Iris pigment epithelial cell (primary cell): ENCODE data around the gene RPRD1B.

Source experiments
- DNase-seq: peaks from one replicate; pipeline ENCODE4 v3.0.0-alpha.2; 2011; ENCODE audit warnings: low read depth

Gene RPRD1B, protein sequence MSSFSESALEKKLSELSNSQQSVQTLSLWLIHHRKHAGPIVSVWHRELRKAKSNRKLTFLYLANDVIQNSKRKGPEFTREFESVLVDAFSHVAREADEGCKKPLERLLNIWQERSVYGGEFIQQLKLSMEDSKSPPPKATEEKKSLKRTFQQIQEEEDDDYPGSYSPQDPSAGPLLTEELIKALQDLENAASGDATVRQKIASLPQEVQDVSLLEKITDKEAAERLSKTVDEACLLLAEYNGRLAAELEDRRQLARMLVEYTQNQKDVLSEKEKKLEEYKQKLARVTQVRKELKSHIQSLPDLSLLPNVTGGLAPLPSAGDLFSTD

DNA sequence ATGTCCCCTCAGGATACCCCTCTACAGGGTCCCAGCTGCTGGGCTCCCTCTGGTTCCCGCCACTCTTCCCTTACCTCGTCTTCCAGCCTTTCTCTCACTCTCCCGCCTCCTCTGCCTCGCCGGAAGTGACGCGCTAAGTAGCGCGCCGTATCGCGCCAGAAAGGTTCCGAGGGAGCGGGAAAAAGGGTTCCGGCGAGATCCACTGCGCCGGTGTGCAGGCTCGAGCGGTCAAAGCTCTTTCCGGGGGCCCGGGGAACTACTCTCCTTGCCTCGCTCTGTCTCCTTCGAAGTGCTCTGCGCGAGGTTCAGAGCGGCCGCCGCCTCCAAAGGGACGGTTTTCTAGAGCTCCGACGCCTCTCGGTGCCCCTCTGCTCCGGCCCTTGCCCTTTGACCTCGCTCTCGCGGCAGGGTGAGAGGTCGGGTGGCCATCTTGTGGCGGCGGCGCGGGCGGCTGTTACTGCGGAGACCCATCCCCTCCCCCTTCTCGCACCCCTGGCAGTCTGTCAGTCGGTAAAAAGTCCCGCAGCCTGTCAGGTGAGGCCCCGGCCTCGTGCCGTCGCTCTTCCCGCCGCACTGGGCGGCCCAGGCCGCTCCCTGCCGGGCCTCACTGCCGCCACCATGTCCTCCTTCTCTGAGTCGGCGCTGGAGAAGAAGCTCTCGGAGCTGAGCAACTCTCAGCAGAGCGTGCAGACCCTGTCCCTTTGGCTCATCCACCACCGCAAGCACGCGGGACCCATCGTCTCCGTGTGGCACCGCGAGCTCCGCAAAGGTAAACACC is at the start of gene RPRD1B, which contains the start of gene TTI1:
RPRD1B (plus strand) TSS at position 417 of the 778 bp plus-strand sequence; CDS start at position 619, 202 bp downstream.
TTI1 (minus strand) TSS at position 127 of the 778 bp plus-strand sequence. CDS start 19,640 bp downstream, outside the sequence.
- peak; percentile 89 for DNase-seq

DNA sequence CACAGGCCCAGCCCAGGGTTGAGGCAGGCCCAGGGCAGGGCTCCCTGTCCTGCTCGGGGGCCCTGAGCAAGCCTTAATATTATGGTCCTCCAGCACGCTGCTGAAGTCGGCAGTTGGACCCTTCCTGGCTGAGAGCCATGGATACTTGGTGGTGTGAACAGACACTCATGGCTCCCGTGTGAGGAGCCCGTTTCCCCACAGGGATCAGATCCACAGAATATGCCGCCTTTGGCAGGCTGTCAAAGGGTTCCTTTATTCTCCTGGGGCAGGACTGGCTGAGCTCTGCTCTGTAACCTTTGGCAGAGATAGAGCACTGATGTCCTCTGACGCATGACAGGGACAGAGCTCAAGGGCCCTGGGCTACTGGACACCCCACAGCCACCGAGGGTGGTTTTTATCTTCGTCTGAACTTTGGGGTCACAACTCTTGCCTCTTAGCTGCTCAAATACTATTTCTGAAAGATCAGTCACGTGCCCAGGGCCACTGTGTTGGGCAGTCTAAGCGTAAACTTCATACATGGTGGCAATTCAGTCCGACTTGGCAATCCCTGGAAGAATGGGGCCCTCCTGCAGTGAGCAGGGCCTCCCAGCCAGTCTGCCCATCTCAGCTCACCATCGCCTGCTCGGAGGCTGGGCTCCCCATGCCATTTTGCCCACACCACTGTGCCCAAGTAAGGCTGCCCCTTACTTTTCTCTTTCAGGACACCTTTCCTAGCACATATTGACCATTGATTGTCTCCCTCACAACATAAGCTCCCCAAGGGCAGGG is 49.3 kb upstream of the RPRD1B start:
- no peak for DNase-seq

DNA sequence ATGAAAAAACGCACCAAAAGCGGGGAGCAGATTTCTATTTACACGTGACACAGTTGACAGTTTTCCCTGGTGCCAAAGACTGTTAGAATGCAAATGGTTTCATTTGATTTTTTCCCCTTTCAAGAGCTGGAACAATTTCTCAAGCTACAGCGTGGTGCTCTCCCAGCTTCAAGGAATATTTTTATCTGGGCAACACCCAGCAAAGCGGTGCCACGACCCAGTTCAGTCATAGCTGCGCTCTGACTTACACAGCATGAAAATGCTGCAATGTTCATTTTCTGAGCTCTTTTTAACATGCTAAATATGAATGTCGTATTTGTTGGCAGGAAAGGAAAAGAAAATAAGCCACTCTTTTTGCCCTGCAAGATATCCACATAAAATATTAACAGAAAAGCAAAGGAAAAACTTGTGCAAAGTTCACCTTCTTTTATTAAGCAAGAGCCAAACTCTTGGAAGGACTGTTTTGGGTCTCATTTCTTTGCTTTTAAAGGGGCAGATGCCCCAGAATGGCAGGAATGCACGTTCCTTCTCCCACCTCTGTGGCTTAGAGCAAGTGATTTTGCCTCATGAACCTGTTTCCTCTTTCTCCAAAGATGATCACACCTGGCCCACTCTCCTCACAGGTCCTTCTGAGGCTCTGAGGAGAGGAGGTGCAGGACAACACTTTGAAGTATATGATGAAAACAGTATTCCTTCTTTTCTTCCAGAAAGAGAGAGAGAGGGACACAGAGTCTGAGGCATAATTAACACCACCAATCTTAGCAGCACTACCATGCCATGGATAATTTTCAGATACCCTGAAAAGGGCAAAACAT is 47.3 kb upstream of the RPRD1B start:
- DNase-seq: no peak

DNA sequence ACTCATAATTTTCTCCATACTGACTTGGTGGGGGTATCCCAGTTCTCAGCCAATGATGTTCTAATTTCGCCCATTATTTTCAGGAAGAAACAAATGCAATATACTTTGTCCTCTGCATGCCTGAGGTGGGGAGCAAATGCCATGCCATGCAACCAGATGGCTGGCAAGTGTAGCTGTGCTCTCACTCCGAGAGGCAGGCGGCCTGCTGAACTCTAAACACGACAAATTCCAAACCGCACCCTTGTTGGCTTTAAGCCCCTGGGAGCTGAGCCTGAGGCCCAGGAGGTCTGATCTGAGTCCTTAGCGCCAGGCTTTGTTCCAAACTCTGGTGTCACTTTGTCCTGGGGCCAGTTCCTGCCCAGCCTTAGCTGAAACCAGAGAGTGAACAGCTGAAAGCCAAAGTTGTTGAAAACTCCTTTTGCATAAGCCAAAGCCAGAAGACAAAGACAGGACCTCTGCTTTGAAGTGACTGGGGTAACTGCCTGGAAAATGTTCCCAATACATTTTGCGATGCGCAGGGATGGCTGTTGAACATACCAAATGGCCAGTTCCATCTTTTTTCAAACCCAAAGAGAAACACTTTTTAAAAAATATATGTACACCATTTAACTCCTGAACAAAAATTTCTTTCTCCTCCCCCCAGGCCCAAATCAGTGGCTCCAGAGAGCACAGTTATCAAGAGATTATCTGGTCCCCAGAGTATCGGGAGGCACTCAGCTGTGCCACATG is 46.5 kb upstream of the RPRD1B start:
- peak; percentile 19 for DNase-seq

DNA sequence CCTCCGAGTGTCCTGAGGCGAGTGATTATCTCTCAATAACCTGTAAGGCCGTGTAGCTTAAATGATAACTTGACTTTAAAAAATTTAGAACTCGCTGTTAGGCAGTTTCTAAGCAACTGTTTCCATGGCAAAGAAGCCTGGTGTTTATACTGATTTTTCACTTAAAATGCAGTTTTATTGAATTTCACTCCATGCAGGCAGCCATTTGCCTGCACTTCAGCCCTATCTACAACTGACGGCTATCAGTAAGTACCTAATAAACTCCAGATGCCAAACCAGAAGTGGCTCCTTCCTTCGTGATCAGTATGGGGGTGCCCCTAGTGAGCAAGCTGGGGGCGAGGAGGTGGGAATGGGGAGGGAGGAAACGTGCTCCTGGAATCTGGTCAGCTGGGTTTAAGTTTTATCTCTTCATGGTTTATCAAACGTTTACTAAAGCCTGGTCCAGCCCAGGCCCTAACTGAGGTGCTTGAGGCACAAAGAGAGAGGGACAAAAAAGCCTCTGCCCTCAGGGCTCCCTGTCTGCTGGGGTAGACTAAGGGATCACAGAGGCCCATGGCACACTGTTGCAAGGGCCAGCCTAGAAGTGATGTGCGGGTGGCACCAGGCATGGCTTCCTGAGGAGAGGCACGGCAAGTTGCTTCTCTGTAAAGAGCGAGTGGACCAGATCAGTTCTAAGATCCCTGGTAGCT is 45.8 kb upstream of the RPRD1B start:
- DNase-seq: no peak

DNA sequence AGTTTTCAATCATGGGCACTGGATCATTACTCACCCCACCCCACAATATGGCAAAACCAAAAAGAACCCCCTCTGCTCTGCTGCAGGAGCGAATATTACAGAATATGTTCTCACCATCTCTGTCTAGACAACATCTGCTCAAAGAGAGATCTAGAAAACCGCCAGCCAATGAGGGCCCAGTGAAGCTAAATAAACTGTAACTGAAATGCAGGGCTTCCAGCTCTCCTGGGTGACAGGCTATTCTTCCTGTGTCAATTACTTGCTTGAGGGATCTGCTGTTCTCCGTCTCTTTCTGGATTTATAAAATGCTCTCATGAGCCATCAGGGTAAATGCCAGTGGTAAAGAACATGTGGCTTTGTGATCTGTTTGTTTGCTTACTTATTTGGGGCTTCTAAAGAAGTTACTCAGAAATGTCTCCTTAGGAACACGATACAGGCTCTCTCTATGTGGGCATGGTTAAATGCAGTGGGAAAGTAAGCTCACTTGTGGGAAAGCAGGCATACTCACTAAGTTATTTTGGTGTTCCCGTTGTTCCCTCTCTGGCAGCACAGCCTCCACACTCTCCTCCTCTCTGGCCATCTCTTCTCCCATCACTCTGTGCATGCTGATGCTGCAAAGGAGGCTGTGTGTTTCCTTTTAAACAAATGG is 45.1 kb upstream of the RPRD1B start:
- no peak for DNase-seq

DNA sequence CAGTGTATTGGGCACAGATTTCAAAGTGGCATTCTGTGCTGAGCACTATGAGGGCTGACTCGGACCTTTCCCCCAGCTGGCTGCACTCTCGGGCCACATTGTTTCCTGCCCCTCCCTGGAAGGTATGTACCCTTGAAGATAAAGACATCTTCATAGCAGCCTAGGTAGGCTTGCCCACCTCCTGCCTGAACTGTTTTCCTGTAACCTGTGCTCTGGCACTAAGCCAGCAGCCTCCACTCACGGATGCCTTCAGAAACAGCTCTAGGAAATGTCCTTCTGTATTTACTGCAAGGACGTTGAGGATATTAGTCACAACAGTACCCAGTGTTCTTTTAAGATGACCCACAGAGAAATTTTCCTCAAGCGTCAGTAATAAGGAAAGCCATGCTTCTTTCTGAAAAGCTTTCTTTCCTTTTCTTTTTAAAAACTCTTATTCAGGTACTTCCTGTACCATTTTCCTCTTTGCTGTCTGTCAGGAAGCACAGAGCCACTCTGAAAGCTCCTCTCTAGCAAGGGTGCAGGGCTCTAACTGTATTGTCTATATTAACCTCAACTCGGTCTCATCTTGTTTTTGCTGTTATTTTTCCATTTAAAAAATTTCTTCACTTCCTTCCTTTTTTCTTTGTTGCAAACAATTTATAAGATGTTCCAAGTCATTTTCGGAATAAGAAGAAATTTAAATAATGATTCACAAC is 43.8 kb upstream of the RPRD1B start:
- DNase-seq: peak; percentile 14

DNA sequence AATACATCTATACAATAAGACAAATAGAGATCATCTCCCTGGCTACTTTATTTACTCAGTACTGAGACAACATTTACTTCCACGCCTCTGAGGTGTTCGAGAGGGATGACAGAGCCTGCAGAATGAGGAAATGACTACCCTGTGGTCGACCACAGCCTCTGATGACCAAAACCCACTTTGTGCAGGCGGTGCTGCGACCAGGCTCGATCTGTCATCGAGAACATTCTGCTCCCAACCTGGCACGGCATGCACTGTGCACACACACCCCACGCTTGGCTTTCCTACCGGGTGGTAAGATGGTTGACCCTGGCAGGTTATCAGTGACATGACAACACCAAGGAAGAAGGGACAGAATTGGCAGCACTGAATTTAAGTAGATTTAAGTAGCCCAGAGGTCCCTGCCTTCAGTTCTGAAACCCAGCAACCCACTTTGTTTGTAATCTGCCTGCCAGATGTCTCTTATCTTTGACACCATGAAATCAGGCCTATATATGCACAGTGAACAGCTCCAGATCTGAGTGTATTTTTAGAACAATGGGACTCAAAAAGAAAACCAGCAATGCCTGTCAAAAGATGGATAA is 42.9 kb upstream of the RPRD1B start:
- peak; percentile 67 for DNase-seq

DNA sequence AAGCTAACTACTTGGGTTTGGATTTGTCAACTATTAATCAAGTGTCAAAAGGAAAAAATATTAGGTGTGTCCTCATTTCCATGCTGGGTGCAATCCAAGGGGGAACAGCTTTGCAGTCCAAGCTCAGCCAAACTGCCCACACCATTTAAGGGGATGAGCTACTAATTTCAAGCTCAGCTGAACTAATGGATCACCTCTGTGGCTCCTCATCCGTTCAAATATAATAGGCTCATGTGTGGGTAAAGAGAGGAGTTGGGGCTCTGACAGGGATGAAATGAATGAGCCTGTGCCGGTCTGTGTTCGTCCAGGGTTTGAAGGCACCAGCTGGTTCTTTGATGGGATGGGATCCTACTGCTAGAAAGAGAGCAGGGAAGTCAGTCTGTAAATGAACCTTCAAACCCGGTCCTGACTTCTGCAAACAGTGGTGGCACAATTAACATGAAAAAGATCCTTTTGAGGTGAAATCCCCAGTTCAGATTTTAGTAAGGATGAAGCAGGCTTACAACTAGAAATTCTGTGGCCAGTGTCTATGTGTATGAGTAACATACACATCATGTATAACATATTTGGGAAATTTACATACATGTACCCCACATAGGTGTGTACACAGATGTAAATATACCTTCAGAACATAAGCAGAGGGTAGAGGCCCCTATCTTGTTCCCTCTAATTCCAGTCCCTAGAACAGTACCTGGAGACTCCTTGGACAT is 42.2 kb upstream of the RPRD1B start:
- no peak for DNase-seq

DNA sequence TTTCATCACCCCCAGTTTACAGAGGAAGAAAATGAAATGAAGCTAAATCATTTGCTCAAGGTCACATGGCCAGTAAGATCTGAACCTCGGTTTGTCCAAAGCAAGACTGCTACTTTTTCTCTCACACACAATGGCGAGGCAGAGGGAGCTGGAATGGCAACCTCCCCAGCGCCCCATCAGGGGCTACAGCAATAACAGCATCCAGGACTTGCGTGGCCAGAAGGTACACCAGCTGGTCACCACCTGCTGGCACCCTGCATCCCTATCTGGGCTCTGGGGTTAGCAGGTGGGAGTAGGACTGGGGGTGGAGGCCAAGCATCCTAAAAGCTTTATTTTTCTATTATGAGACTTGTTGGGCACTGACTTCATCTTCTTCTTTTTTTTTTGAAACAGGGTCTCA is 41.6 kb upstream of the RPRD1B start:
- no peak for DNase-seq

DNA sequence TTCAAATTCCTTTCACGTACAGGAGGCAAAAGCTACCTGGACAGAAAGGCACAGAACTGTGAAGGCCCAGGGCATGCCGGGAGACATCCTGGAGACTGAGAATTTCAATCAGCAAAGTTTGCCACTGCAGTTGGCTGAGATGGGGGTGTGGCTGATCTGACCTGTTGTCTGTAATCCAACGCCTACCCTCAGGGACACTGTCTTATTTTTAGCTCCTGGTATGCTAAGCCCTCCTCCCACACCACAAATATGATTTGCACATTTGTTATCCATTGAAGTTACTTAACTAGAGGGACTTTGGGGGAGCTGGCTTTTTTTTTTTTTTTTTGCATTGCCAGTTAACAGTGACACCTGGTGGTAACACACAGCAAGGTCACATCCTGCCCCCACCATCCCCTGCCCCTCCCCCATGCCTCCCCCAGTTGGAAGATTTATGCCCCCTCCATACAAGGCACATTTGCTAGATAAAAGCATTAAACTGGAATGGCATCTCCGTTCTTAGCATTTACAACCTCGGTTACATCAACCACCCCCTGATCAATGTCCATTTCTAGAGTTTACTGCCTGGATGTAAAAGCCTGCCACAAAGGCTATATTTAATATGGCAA is 40.6 kb upstream of the RPRD1B start:
- DNase-seq: peak; percentile 95

DNA sequence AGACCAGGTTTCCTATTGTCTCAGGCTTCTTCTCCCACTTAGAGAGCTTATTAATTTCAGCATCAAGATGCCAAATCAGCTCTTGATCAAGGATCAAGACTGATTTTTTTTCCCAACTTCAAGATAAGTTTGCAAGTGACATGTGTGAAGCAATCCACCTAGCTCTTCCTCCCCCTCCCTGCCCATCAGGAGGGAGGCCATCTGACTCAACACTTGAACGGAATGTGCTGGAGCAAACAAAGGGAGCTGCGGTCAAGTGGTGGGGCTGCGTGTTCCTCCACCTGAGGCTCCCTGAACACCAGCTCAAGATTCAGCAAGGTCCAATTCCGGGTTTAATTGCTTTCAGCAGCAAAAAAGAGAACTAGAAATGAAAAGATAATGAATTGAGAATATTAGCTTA is 39.0 kb upstream of the RPRD1B start:
- peak; percentile 95 for DNase-seq

DNA sequence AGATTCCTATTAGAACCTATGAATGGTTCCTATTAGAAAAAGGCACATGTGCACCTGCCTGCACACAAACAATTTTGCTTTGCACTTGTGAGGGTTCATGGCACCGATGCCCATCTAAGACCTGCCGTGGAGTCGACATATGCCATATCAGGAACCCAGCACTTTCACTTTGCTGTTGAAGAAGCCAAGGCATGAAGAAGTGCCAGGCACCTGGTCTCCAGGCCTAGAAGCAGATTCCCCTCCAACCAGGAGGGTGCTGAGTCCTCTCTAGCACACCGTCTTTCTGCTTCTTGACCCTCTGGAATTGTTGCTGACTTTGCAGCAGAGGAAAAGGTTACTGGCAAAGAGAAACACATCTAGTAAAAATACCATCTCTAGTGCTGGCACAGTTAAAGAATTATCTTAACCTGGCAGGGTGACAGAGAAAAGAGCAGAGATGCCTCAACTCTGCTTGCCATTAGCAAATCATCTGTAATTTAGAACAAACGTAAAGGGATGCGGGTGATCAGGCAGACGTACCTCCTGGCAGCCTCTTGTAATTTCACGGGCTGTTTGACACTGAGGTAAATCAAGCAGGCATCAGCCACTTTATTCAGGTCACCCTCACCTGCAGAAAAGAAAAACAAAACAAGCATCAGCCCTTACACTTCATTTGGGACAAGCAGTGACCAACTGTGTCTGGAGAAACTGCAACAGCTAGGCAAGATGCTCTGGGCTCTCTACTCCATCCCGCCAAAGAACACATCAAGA is 37.5 kb upstream of the RPRD1B start:
- no peak for DNase-seq

DNA sequence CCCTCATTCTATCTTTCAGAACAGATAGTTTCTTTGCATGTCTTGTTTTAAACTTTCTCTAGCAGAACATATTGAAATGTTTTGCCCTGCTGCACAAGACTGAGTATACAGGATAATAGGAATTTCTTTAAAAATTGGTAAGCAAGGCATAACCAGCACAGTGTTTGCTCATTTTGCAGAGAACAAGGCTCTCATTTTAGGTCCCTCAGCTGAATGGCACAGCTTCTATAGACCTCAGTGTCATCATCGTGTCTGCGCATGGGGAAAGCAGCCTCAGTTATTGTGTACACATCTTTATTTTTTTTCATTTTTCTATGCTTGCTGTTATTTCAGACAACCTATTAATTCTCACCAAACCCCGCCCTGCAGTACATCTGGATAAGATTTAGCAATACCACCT is 36.0 kb upstream of the RPRD1B start:
- no peak for DNase-seq

DNA sequence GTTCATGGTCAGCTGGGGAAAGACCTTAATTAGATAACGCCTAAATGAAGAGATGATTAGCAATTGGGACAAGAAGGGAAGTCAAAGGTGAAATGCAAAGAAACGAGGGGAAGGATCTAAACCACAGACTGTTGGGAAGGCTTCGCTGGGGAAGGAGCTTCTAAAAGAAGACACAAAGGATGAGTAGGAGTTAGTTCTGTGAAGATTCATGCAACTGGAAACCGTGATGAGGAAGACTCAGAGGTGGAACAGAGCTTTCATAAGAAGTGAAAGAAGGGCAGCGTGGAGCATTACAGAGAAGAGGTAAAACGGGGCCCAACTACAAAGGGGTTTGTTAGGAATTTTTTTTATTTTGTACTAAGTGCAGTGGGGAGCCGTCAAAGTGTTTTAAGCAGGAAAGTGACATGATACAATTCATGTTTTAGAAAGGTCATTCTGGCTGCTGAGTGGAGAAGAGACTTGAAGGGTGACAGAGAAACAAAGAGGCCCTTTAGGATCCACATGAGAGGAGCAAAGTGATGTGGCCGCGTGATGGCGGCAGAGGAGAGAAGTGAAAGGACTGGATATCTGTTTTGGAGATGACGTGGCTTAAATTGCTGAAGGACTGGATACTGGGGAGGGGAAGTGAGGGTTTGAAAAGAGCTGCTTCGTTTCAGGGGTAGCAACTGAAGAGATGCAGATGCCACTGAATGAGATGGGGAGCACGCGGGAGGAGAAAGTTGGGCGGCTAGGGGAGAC is 33.9 kb upstream of the RPRD1B start:
- no peak for DNase-seq

DNA sequence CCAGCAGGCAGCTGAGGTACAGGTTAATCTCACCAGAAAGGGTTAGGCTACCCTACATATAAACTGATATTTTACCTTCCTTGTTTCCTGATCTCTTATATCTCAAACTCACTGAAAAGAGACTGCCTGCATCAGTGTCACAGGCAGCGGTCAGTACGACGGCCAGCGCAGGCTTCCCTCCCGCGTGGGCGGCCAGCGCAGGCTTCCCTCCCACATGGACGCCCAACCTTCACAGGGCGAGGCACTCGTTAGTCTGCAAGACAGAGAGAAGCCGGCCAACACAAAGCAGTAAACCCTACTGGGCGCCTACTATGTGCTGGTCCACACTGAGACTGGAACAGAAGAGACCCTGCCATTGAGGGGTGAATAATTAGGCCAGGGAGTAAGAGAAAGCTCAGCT is 33.3 kb upstream of the RPRD1B start:
- DNase-seq: no peak
